Measurements from ENCODE around the gene NRXN3.

DNA sequence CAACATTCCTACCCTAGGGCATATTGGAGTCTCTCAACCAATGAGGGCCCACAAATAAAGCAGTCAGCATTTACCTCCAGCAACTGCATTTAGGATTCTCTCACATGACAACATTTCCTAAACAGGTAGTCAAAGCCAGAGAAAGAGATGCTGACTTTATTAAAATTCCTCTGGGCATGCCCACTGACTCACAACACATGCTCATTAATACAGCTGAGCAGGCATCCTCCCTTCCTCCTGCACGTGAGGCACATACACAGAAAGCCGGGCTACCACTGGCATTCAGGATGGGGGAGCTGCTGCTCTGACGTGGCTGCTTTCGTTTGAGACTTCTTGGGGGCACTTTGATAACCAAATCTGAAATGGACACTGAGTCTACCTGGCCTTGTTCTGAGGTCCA lies 174.1 kb downstream of the NRXN3 start:
- TF ChIP-seq, protein P1, sequence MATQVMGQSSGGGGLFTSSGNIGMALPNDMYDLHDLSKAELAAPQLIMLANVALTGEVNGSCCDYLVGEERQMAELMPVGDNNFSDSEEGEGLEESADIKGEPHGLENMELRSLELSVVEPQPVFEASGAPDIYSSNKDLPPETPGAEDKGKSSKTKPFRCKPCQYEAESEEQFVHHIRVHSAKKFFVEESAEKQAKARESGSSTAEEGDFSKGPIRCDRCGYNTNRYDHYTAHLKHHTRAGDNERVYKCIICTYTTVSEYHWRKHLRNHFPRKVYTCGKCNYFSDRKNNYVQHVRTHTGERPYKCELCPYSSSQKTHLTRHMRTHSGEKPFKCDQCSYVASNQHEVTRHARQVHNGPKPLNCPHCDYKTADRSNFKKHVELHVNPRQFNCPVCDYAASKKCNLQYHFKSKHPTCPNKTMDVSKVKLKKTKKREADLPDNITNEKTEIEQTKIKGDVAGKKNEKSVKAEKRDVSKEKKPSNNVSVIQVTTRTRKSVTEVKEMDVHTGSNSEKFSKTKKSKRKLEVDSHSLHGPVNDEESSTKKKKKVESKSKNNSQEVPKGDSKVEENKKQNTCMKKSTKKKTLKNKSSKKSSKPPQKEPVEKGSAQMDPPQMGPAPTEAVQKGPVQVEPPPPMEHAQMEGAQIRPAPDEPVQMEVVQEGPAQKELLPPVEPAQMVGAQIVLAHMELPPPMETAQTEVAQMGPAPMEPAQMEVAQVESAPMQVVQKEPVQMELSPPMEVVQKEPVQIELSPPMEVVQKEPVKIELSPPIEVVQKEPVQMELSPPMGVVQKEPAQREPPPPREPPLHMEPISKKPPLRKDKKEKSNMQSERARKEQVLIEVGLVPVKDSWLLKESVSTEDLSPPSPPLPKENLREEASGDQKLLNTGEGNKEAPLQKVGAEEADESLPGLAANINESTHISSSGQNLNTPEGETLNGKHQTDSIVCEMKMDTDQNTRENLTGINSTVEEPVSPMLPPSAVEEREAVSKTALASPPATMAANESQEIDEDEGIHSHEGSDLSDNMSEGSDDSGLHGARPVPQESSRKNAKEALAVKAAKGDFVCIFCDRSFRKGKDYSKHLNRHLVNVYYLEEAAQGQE (IDR thresholded peaks at IDR 0.05; ENCODE audit: borderline replicate concordance): no peak
- TF ChIP-seq, protein P2, sequence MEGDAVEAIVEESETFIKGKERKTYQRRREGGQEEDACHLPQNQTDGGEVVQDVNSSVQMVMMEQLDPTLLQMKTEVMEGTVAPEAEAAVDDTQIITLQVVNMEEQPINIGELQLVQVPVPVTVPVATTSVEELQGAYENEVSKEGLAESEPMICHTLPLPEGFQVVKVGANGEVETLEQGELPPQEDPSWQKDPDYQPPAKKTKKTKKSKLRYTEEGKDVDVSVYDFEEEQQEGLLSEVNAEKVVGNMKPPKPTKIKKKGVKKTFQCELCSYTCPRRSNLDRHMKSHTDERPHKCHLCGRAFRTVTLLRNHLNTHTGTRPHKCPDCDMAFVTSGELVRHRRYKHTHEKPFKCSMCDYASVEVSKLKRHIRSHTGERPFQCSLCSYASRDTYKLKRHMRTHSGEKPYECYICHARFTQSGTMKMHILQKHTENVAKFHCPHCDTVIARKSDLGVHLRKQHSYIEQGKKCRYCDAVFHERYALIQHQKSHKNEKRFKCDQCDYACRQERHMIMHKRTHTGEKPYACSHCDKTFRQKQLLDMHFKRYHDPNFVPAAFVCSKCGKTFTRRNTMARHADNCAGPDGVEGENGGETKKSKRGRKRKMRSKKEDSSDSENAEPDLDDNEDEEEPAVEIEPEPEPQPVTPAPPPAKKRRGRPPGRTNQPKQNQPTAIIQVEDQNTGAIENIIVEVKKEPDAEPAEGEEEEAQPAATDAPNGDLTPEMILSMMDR (IDR thresholded peaks at IDR 0.05; ENCODE audit: poor library complexity, severe bottlenecking): no peak
- no peak for TF ChIP-seq EZH2 (IDR thresholded peaks at IDR 0.05; ENCODE audit: borderline replicate concordance, insufficient read depth, low read length, poor library complexity, severe bottlenecking)
- no peak for TF ChIP-seq TAF1 (IDR thresholded peaks at IDR 0.05; ENCODE audit: low read depth)
- TF ChIP-seq EP300 (conservative IDR thresholded peaks at IDR 0.05; ENCODE audit: poor library complexity, severe bottlenecking): no peak
- no peak for TF ChIP-seq SMC3 (conservative IDR thresholded peaks at IDR 0.05; ENCODE audit: poor library complexity)
- no peak for TF ChIP-seq POLR2AphosphoS5 (IDR thresholded peaks at IDR 0.05)
- no peak for TF ChIP-seq MXI1 (conservative IDR thresholded peaks at IDR 0.05; ENCODE audit: poor library complexity, severe bottlenecking)
- TF ChIP-seq RAD21 (conservative IDR thresholded peaks at IDR 0.05): no peak
